ENCODE measurements around the gene NTN4.
"Not testable (repeated sequence)": the region's sequence is repeated elsewhere in the genome, so short reads cannot be mapped to it uniquely, and the experiment has no call there.

Gene NTN4

DNA sequence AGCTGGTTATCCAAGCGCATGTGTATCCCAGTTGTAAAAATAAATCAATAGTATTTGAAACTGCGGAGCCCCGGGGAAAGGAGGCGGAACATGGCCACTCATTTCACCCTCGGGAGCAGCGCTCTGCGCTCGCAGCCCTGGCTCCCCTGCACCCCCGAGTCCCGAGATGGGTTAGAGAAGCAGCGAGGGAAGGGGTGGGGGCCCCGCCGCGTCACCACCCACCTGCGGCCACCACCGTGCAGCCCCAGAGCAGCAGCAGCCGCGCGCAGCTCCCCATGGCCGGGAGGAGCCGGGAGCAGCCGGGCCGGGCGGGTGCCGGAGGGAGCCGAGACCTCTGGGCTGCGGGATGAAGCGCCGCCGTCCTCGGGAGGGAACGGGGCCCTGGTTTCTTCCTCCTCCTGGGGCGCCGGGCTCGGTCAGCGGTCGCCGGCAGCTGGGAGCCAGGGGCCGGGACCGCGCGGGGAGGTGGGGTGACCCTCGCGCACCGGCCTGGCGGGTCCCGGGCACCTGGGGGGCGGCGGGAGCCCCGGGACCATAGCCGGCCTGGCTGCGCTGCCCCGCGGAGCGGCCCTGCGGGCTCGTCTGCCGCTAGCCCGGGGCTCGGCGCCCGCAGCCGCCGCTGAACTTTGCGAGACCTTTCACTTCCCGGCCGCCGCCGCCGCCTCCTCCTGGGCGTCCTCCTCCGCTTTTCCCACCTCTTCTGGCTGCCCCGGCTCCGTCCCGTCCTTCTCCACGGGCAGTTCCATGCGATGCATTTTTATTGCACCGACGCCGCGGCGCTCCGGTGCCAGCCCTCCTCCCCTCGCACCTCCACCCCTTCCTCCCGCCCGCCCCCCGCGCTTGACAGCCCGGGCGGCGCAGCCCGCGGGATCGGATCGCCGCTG lies at the start of gene NTN4:
Gene NTN4 (minus strand): TSS at position 732 of the 884 bp plus-strand sequence. CDS start 455 bp downstream, at position 277.
- no peak for DNase-seq (ENCODE audit: low read depth)

DNA sequence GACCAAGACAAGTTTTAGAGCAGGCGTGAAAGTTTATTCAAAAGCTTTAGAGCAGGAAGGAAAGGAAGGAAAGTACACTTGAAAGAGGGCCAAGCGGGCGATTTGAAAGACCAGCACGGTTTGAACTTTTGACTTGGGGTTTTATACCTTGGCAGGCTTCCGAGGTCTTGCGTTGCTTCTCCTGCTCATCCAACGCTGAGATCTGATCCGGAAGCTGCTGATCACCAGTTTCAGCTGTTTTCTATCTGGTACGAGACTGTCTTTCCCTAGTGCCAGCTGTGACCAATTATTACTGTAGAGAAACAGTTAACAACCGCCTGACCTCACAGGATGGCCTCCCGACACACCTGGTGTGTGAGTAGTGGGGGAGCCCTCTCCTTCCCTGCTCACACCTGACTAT lies 47.6 kb upstream of the NTN4 start:
- no peak for DNase-seq (ENCODE audit: low read depth)

DNA sequence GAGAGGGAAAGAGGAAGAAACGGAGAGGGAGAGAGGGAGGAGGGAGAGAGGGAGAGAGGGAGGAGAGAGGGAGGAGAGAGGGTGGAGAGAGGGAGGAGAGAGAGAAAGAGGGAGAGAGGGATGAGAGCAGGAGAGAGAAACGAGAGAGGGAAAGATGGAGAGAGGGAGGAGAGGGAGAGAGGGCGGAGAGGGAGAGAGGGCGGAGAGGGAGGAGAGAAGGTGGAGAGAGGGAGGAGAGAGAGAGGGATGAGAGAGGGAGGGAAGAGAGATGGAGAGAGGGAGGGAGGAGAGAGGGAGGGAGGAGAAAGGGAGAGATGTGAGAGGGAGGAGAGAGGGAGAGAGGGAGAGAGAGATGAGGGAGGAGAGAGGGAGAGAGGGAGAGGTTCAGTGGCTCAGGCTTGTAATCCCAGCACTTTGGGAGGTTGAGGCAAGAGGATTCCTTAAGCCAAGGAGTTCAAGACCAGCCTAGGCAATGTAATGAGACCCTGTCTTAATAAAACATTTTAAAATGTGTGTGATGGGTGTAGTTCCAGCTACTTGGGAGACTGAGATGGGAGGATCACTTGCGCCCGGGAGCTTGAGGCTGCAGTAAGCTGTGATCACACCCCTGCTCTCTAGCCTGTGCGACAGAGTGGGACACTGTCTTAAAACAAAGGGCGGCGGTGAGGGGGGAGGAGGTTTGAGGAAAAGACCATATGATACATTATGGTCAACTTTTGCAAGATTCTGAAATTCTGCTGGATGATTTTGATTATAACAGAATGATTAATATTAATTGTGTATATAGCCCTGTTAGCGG lies 46.9 kb upstream of the NTN4 start:
- DNase-seq (ENCODE audit: low read depth) = no peak

DNA sequence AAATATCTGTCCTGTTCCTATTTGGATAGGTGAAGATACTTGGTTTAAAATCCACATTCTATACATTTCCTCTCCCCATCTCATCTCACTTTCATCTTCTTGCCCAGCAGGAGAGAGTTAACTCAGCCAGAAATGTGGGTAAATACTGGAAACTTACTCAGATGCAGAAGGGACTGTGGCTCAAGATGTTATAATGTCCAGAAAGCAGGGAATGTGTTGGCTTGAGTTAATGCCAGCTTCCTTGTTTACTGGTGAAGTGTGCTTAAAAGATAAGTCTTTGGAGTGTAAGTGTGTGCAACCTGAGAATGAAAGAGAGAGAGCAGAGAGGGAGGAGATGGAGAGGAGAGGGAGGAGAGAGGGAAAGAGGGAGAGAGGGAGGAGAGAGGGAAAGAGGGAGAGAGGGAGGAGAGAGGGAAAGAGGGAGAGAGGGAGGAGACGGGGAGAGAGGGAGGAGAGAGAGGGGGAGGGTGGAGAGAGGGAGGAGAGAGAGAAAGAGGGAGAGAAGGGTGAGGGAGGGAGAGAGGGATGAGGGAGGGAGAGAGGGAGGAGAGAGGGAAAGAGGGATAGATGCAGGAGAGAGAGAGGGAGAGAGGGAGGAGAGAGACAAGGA lies 46.2 kb upstream of the NTN4 start:
- DNase-seq (ENCODE audit: low read depth) = no peak

DNA sequence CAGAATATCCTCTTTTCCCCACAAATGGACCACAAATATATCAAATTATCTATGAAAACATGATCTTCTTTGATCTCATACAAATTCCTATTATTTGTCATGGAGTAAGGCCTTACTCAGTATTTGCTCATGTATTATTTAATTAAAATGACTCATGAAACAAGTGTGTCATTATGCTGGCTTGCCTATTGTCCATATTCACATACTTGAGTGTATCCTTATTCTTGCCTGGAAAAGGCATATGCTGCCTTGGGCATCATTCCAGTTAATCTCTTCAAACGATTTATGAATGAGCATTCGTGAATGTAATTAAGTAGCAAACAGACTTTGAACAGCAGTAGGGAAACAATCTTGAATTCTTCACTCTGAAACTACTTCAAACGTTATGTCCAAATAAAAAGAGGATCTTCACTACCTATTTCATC lies 45.6 kb upstream of the NTN4 start:
- no peak for DNase-seq (ENCODE audit: low read depth)

DNA sequence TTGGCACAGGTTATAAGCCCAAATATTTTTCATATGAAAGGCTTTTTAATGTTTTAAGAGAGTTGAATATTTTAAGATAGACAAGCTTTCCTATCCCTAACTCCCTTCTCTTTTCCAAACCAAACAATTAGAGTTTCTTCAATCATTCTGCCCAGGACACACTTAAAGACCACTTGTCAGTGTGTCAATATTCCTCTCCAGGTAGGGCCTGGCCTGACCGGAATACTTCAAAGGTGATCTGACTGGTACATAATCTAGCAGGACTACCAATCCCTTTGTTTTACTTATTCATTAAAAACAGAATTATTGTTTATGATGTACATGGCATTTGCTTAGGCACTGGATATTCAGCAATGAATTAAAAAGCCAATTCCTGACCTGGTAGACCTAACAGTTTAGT lies 44.0 kb upstream of the NTN4 start:
- no peak for DNase-seq (ENCODE audit: low read depth)

DNA sequence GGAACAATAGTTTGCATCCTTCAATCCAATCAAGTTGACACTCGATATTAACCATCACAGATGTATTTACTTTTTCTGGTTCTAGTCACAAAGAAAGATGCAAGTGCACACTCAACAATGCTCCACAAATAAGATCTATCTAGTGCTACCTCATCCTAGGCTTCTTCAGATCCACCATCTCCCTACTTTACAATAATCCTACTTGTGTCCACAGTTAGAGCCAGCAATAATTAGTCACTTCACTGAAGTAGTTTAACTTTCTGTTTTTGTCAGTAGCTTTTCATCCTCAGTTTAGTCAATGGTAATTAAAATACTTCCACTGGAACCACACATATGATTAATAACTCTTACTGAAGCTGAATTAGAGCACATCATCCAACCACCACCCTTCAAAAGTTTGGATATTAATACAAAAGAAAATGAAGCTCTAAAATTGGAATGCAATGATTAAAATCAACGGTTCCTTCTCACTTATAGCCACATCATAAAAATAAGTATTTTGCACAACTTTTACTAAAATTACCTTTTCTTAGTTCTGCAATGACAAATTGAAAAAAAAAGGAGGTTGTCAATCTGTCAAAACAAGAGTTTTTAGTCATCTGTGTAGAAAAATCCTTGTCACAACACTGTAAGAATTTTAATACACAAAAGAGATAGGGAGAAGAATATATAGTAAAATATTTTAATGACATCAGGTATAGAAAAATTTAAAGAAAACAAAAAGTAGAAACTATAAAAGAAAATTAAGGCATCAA lies 39.9 kb upstream of the NTN4 start:
- DNase-seq (ENCODE audit: low read depth) = no peak

DNA sequence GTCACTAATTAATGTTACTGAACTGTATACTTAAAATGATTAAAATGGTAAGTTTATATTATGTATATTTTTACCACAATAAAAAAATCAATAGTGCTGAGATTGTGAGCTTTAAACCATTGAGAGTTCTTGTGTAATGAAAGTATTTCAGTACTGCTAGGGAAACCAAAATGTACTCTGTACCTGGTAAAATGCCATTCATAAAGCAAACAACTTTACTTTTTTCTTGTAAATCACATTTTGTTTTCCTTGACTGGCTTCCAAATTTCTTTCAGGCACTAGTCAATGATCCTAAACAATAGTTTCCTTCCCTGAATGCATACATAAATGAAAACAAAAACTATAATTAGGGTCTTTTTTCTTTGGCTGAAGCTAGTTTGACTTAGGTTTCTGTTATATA lies 38.8 kb upstream of the NTN4 start:
- no peak for DNase-seq (ENCODE audit: low read depth)

DNA sequence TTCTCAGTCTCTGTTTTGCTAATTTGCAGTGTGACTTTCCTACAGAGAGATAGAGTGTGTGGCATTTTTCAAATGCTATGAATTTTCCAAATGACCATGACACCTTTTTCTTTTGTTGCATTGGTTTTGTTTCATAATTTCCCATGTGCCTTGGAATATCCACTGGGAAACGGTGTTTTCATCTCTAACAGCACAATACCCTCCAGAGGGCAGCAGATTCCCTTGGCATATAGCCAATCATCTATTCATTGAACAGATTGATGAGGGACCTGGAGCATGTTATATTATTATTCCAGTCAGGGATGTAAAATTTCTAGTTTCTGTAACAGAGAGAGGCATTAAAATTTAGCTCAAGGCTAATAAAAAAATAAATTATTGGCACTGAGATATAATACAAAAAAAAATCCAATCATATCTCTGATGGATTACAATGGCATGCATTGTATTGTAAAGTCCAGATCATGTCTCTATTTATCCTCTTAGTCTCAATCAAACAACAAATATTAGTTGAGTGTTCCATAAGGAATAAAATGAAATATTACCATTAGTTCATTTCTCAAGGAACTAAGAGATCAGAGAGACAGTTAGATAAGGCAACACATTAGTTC lies 29.6 kb upstream of the NTN4 start:
- no peak for DNase-seq (ENCODE audit: low read depth)

DNA sequence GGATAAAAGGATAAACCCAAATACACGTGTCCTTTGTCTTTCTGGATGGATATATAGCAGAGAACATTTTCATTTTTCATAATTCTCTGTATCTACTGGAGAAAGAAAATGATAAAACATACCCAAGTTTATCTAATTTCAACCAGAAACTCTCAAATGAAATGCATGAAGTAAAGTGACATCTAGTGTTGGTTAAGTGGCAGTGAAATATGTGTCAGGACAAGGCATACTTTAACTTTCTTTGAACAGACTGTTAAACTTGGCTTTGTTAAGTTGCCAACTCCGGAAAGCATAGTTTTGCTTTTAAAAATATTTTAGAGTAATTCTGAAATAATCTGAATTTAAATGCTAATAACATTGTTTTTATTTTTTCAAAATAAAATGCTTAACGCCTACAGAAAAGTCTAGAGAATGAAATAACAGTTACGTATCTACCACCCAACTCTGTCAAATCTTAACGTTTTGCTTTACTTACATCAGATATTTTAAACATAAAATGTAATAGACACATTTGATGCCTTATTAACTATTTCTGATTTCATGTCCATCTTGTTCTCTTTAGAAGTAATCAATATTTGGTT lies 25.2 kb upstream of the NTN4 start:
- no peak for DNase-seq (ENCODE audit: low read depth)

DNA sequence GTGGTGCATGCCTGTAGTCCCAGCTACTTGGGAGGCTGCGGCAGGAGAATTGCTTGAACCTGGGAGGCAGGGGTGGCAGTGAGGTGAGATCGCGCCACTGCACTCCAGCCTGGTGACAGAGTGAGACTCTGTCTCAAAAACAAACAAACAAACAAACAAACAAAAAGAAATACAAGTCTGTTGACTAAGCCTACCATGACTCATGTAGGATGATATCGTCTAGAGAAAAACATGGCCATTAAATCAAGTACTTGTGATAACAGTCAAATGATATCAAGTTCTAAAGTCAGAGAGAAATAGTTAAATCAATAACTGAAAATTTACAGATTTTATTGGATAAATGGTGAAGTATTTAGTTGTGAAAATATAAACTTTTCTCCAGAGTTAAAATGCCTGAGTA lies 21.6 kb upstream of the NTN4 start:
- DNase-seq (ENCODE audit: low read depth) = not testable (repeated sequence)

DNA sequence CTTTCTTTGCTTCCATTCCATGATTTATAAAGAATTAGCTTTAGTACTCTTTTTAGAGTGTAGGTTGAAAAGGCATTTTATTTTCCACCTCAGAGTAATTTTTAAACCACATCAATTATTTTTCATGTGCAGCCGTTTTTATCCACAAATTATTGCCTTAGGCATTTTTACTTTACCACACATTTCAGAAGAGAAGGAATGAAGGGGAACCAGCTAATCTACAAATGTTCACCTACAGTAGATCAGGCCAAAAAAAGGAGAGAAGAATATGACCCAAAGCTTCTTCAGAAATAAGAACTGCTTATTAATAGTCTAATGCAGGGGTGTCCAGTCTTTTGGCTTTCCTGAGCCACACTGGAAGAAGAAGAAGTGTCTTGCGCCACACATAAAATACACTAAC lies 19.8 kb upstream of the NTN4 start:
- DNase-seq (ENCODE audit: low read depth) = no peak

DNA sequence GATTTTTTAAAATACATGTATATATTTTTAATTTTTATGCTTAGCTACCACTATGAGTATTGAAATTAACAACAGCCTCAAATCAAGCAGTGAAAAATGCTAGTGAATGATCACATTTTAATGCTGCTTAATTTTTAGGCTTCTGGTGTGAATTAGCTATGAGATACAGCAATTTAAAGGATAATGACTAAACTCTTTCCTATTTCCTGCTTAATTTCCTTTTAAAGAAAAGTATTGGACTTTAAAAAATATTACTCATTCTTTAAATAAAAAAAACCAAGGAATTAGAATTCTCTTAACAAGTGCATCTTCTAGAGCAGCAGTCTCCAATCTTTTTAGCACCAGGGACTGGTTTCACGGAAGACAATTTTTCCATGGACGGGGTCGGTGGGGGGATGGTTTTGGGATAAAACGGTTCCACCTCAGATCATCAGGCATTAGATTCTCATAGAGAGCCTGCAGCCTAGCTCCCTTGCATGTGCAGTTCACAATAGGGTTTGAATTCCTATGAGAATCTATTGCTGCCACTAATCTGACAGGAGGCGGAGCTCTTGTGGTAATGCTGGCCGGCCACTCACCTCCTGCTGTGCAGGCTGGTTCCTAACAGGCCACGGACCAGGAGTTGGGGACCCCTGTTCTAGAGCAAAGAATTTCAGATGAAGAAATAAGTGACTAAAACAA lies 18.6 kb upstream of the NTN4 start:
- no peak for DNase-seq (ENCODE audit: low read depth)

DNA sequence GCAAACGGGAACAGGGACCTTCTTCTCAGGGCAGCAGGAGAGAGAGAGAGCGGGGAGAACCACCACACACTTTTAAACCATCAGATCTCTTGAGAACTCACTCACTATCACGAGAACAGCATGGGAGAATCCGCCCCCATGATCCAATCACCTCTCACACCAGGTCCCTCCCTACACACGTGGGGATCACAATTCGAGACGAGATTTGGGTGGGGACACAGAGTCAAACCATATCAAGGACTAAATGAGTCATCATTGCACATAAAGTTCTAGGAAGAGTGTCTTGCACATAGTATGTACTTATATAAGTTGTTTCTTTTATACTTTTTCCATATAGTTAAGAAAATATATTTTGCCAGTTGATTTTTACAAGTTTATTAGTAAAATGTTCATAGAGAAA lies 17.6 kb upstream of the NTN4 start:
- DNase-seq (ENCODE audit: low read depth) = no peak

DNA sequence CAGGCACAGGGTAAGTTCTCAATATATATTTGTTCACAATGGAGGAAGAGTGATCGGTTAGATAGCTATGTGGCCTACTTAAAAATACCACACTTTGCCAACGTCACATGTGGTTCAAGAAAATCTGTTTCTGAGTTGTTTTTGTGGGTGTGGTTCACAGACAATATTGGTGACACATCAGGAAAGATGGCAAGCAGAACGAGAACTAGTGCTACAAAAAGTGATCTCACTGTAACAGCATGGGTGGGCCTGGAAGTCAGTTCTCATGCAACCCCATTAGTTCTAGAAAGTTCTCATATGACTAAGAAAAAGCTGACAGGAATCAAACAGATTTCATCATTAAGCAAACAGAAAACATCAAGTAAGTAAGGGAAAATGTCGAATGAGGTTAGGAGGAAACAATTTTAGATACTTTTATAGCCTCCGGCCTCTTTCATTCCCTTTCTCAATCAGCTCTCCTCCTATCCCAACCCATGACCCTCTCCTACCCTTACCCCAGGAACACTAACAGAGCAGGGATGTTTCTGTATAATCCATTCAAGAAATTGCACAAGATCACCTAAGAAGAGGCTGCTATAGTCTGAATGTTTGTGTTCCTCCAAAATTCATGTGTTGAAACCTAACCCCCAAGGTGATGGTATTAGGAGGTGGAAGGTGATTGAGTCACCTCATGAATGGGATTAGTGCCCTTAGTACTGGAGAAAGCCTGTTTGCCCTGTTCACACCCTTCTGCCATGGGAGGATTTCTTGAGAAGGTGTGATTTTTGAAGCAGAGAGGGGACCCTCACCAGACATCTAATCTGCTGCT lies 15.5 kb upstream of the NTN4 start:
- no peak for DNase-seq (ENCODE audit: low read depth)

DNA sequence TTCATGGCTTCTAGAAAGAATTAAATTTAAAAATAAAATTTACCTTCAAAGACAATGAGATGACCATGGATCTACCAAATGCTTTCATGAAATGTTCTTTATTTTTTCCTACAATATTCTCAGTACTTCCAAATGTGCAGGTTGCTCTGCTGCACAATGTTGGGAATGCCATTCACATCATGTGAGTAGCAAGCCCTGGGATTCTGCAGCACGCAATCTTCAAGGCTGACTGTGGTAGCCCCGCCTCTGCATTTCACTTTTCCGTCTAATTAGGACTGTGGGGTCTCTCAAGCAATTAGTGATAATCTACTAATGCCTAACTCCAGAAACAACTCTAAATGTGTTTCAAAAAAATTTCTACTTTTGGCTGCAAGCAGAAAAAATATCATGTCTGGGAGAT lies 13.7 kb upstream of the NTN4 start:
- no peak for DNase-seq (ENCODE audit: low read depth)

DNA sequence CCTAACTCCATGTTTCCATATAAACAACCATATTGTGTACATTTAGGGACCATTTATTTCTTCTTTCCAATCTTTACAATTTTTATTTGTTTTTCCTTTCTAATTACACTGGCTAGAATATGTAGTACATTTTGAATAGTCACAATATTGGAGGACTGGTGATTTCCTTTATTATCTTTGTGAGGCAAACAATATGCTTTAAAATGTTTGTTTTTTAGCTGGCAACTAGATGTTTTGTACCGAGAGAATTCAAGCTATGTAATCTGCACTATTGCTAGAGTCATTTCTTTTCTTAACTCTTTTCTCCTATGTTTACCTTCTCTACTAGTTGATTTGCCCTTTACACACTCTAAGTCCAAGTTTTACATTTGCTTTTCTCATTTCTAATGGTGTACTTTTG lies 13.3 kb upstream of the NTN4 start:
- no peak for DNase-seq (ENCODE audit: low read depth)

DNA sequence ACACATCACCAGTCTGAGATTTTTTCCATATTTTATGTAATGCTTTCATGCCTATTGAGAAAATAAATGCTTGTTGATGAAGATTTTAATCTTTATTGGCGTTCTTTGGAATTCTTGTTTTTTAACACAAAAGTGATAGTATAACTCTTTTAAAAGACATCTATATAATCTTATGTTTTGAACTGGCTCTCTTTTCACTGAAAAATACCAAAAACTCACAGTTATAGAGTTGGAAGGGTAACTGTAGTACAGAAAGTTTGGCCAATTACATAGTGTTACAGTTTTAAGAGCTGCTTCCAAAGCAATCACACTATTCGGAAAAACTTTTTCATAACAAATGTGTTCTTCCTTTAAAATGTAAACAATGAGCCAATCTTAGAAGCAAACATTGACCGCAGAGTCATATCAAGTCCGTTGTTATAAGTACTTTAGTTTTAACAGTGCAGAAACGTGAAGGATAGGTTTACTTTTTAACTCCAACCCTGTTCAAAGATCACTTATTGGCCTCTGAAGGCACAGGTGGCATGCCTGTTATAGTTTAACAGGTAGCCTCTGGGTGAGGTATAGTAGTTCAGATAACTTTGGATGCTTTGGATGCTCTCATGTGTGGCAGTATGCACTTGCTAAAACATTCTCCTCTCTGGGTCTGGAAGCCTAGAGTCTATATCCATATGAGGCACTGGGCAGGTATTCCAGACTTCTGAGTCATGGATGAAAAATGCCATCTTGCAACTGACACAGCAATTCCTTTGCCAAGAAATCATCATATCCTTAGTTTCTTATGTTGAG lies 12.1 kb upstream of the NTN4 start:
- no peak for DNase-seq (ENCODE audit: low read depth)

DNA sequence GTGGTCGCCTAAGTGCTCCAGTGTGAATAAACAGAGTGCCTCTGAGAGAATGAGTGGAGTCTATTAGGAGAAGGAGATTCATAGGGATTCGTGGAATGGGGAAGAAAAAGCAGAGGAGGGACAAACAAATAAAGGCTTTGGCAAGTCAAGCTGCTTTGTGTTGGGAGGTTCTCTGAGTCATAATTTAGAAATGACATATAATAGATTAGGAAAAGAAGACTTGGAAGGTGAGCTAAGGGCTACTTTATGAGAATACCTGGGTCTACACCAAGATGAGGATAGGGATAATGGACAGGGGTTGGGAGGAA lies 6.4 kb upstream of the NTN4 start:
- DNase-seq (ENCODE audit: low read depth) = no peak
